OCI-LY1 (cell line): ENCODE measurements around the gene CSNK1E.

ENCODE experiments used
- EZH2 ChIP-seq: fragments of 200-600 bp; sonication (generic), shearing (Covaris generic); IDR thresholded peaks from 2 replicates; pipeline ENCODE4 v1.8.0; 2017; ENCODE audit warnings: borderline replicate concordance, mixed run types, mild to moderate bottlenecking, antibody characterized with exemption, low read length, moderate library complexity, mixed read lengths
- TF ChIP-seq, protein P1 (sequence below): fragments of 200-600 bp; sonication (generic), shearing (Covaris generic); IDR thresholded peaks from 2 replicates; pipeline ENCODE4 v1.5.1; 2017; ENCODE audit warnings: mild to moderate bottlenecking, antibody characterized with exemption, low read length, moderate library complexity, mixed read lengths

DNA sequence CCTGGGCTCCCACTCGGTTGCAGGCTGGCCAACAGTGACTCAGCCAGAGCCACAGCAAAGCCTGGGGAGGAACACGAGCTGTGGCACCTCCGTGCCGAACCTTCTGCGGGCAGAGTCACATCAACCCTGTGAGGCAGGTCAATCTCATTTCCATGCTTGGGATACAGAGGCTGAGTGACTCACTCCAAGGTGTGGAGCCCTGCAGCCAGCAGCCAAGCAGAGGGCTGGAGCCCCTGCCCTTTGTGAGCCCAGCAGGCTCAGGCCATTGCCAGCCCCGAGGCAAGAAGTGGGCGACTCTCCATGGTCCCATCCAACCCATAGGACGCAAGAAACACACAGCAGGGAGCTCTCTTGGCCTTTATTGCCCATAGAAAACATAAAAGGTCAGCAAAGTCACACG is 21.4 kb downstream of the CSNK1E start:
- TF ChIP-seq, protein P1, sequence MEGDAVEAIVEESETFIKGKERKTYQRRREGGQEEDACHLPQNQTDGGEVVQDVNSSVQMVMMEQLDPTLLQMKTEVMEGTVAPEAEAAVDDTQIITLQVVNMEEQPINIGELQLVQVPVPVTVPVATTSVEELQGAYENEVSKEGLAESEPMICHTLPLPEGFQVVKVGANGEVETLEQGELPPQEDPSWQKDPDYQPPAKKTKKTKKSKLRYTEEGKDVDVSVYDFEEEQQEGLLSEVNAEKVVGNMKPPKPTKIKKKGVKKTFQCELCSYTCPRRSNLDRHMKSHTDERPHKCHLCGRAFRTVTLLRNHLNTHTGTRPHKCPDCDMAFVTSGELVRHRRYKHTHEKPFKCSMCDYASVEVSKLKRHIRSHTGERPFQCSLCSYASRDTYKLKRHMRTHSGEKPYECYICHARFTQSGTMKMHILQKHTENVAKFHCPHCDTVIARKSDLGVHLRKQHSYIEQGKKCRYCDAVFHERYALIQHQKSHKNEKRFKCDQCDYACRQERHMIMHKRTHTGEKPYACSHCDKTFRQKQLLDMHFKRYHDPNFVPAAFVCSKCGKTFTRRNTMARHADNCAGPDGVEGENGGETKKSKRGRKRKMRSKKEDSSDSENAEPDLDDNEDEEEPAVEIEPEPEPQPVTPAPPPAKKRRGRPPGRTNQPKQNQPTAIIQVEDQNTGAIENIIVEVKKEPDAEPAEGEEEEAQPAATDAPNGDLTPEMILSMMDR: no peak
- no peak for TF ChIP-seq EZH2
